HCT116 (cell line): ENCODE results near the gene EFCAB5. TPM values are rescaled to one million over a fixed set of nuclear protein-coding genes. Genes with fewer than 3 reads are reported as not detected.

Source experiments
- ATAC-seq: fragments of 200-7000 bp; cut with Tn5 transposase; 2 replicates; pipeline ENCODE4 v1.9.1; 2020; ENCODE audit warnings: mild to moderate bottlenecking, moderate library complexity
- BruUV-seq: library from RNA; stranded (reverse); fragments of 400-500 nt; replicated peaks from 2 replicates; lab custom pipeline; 2021; lab: Mats Ljungman, UMichigan
- CTCF ChIA-PET: fragments of 300-600 bp; sonication (Branson Sonifier 250); formaldehyde crosslinking; loops from one replicate; lab custom pipeline; 2021; ENCODE audit warnings: antibody characterized with exemption; lab: Charles Lee
- POLR2A ChIA-PET: fragments of 300-600, 350-600 bp; sonication (Branson Sonifier 250); formaldehyde crosslinking; loops from one replicate; lab custom pipeline; 2021; ENCODE audit warnings: antibody characterized with exemption; lab: Charles Lee
- RAD21 ChIA-PET, 2 experiments: fragments of 300-600 bp; sonication (Branson Sonifier 250); formaldehyde crosslinking; loops; one replicate each; lab custom pipeline; 2023; ENCODE audit warnings: low total read pairs in 2 of 2; ENCODE audit not compliant: uncharacterized antibody in 2 of 2, unreplicated experiment in 2 of 2, low non-redundant PET in 1 of 2; lab: Charles Lee
- DNase-seq: peaks from one replicate; pipeline ENCODE4 v3.0.0-alpha.2; 2010; ENCODE audit warnings: low read depth, low spot score
- H2AFZ ChIP-seq: fragments of 200-600 bp; shearing (Covaris generic), sonication (generic); 2 replicates; pipeline ENCODE4 v1.6.1; 2017; ENCODE audit warnings: low read depth, mixed run types, mixed read lengths, antibody characterized with exemption, low read length; ENCODE audit not compliant: poor library complexity, severe bottlenecking
- H3K27ac ChIP-seq: 2 replicates; pipeline ENCODE4 v1.5.1; 2012; ENCODE audit warnings: low read depth, low read length
- H3K27me3 ChIP-seq: fragments of 200-600 bp; sonication (generic); 2 replicates; pipeline ENCODE4 v1.6.1; 2016; ENCODE audit warnings: mixed run types, low read length, mixed read lengths; ENCODE audit not compliant: insufficient read depth
- H3K36me3 ChIP-seq, 2 experiments: fragments of 200-500 bp in 1 of 2; fragments of 200-600 bp in 1 of 2; sonication (Bioruptor generic) in 1 of 2; sonication (generic) in 1 of 2; 2 replicates each; pipeline versions ENCODE4 v1.5.1 to v1.6.1; 2014 to 2016; ENCODE audit warnings: low read length in 2 of 2, inconsistent platforms in 1 of 2, mixed read lengths in 1 of 2, mixed run types in 1 of 2; ENCODE audit not compliant: insufficient read depth in 2 of 2, control insufficient read depth in 1 of 2
- H3K4me1 ChIP-seq, 2 experiments: fragments of 200-600 bp in 1 of 2; sonication (generic) in 1 of 2; 2 replicates each; pipeline versions ENCODE4 v1.5.1 to v1.6.1; 2012 to 2017; ENCODE audit warnings: low read length in 2 of 2, inconsistent platforms in 1 of 2, mild to moderate bottlenecking in 1 of 2, mixed read lengths in 1 of 2, mixed run types in 1 of 2, moderate library complexity in 1 of 2; ENCODE audit not compliant: insufficient read depth in 2 of 2, control insufficient read depth in 1 of 2
- H3K4me2 ChIP-seq: fragments of 200-600 bp; sonication (generic); 2 replicates; pipeline ENCODE4 v1.6.1; 2017; ENCODE audit warnings: mixed run types, low read length, mixed read lengths
- H3K4me3 ChIP-seq, 2 experiments: fragments of 200-600 bp in 1 of 2; sonication (generic) in 1 of 2; replicated peaks in 1 of 2; 2 replicates each; pipeline ENCODE4 v1.5.1; 2011 to 2016; ENCODE audit warnings: low read length in 2 of 2, control low read depth in 1 of 2, low read depth in 1 of 2, mild to moderate bottlenecking in 1 of 2, mixed read lengths in 1 of 2, mixed run types in 1 of 2
- H3K79me2 ChIP-seq: fragments of 200-600 bp; sonication (generic); 2 replicates; pipeline ENCODE4 v1.6.1; 2017; ENCODE audit warnings: mild to moderate bottlenecking, mixed run types, low read length, moderate library complexity, mixed read lengths; ENCODE audit not compliant: insufficient read depth
- H3K9ac ChIP-seq: fragments of 200-600 bp; sonication (generic); 2 replicates; pipeline ENCODE4 v1.6.1; 2016; ENCODE audit warnings: low read length, mixed read lengths
- H3K9me2 ChIP-seq: fragments of 200-600 bp; sonication (generic), shearing (Covaris generic); 2 replicates; pipeline ENCODE4 v1.6.1; 2017; ENCODE audit warnings: mixed run types, mild to moderate bottlenecking, moderate library complexity; ENCODE audit not compliant: insufficient read depth
- H3K9me3 ChIP-seq, 2 experiments: fragments of 200-500 bp in 1 of 2; fragments of 200-600 bp in 1 of 2; sonication (Bioruptor generic) in 1 of 2; sonication (generic) in 1 of 2; 2 replicates each; pipeline ENCODE4 v1.6.1; 2014 to 2017; ENCODE audit warnings: low read length in 2 of 2, mixed read lengths in 2 of 2, inconsistent platforms in 1 of 2, low read depth in 1 of 2, mild to moderate bottlenecking in 1 of 2, mixed run types in 1 of 2, moderate library complexity in 1 of 2; ENCODE audit not compliant: control insufficient read depth in 1 of 2, insufficient read depth in 1 of 2
- H4K20me1 ChIP-seq: fragments of 200-600 bp; sonication (generic), shearing (Covaris generic); 2 replicates; pipeline ENCODE4 v1.6.1; 2017; ENCODE audit warnings: mixed run types, mild to moderate bottlenecking, moderate library complexity; ENCODE audit not compliant: insufficient read depth
- ATF3 ChIP-seq: IDR thresholded peaks from 2 replicates; pipeline ENCODE4 v1.6.1; 2012
- EGR1 ChIP-seq: IDR thresholded peaks from 2 replicates; pipeline ENCODE4 v1.6.1; 2012; ENCODE audit warnings: low read depth
- SIN3A ChIP-seq: IDR thresholded peaks from 2 replicates; pipeline ENCODE4 v1.6.1; 2012; ENCODE audit warnings: low read depth
- SRF ChIP-seq: IDR thresholded peaks from 2 replicates; pipeline ENCODE4 v1.6.1; 2012; ENCODE audit warnings: low read depth
- TCF7L2 ChIP-seq: IDR thresholded peaks from 2 replicates; pipeline ENCODE4 v1.7.0; 2011; ENCODE audit warnings: borderline replicate concordance, inconsistent platforms; ENCODE audit not compliant: insufficient read depth, insufficient read length; ENCODE audit errors: extremely low read depth
- intact Hi-C: fragments of 100-400 bp; cut with micrococcal nuclease; formaldehyde crosslinking; loops from 2 replicates; pipeline ENCODE4 v1.10.0; 2022
- total RNA-seq: library from RNA; stranded (reverse); gene quantifications from one replicate; pipeline ENCODE4 v1.2.1, GENCODE V29; 2021; ENCODE audit not compliant: unreplicated experiment

The EFCAB5 gene
- total RNA-seq, 1 experiment from 2014 or later, result 0.17 TPM

GRCh38 chr17:30002088-30002487, 60.7 kb downstream of the EFCAB5 start:
- ChIA-PET RAD21 (no interaction called here), POLR2A (no interaction called here), CTCF (interaction anchor here (1.3 kb wide), 1 partner anchor 71 kb away, joined by 3 read pairs; no protein-coding TSS in a partner anchor)
- Histone ChIP-seq H3K9ac (no peak overlapping the region), H2AFZ (no peak overlapping the region), H3K4me1 (no peaks in the 10 kb centered on the region), H3K4me3 (no peak overlapping the region), H3K9me3 (no peaks in the 10 kb centered on the region), H3K27ac (no peak overlapping the region), H3K9me2 (no peaks in the 10 kb centered on the region), H3K27me3 (no peaks in the 10 kb centered on the region), H3K79me2 (no peaks in the 10 kb centered on the region), H4K20me1 (no peaks in the 10 kb centered on the region), H3K4me2 (no peak overlapping the region), H3K36me3 (no peaks in the 10 kb centered on the region)
- TF ChIP-seq ATF3, result no peak
- no TSS peak for BruUV-seq
- no peak for DNase-seq
- intact Hi-C loops, result no loop called here
- no peak for ATAC-seq

GRCh38 chr17:30005709-30006320, 64.4 kb downstream of the EFCAB5 start:
- TF ChIP-seq SIN3A (no peak), EGR1 (no peak), SRF (no peak), TCF7L2 (no peak)
- Histone ChIP-seq H2AFZ (no peak overlapping the region), H3K4me2 (no peak overlapping the region), H3K4me1 (no peaks in the 10 kb centered on the region), H3K9me3 (no peaks in the 10 kb centered on the region), H3K4me3 (no peak overlapping the region), H3K27ac (no peak overlapping the region), H3K36me3 (no peaks in the 10 kb centered on the region), H3K9ac (no peak overlapping the region), H3K27me3 (no peaks in the 10 kb centered on the region), H3K9me2 (no peaks in the 10 kb centered on the region), H4K20me1 (no peaks in the 10 kb centered on the region), H3K79me2 (no peaks in the 10 kb centered on the region)
- ChIA-PET CTCF (no interaction called here), RAD21 (no interaction called here), POLR2A (no interaction called here)
- no peak for DNase-seq
- ATAC-seq, result no peak
- no TSS peak for BruUV-seq
- intact Hi-C loops, result no loop called here
